Parathyroid adenoma (tissue), 2 donors: Measurements from ENCODE around the gene ACCSL.

Experiments
- H2AFZ ChIP-seq: fragments of 300-600 bp; sonication (generic); one replicate; pipeline ENCODE4 v1.7.0; 2017; ENCODE audit warnings: antibody characterized with exemption, mild to moderate bottlenecking
- H3K27ac ChIP-seq: fragments of 300-600 bp; sonication (generic); one replicate; pipeline ENCODE4 v1.7.0; 2017
- H3K27me3 ChIP-seq: fragments of 300-600 bp; sonication (generic); one replicate; pipeline ENCODE4 v1.7.0; 2017; ENCODE audit warnings: low read length; ENCODE audit not compliant: control insufficient read depth, insufficient read depth
- H3K36me3 ChIP-seq: fragments of 300-600 bp; sonication (generic); one replicate; pipeline ENCODE4 v1.7.0; 2017; ENCODE audit warnings: low read length; ENCODE audit not compliant: control insufficient read depth, insufficient read depth
- H3K4me1 ChIP-seq: fragments of 300-600 bp; sonication (generic); one replicate; pipeline ENCODE4 v1.7.0; 2017; ENCODE audit warnings: control low read depth
- H3K4me2 ChIP-seq: fragments of 300-600 bp; sonication (generic); one replicate; pipeline ENCODE4 v1.7.0; 2017; ENCODE audit warnings: low read length
- H3K4me3 ChIP-seq: fragments of 300-600 bp; sonication (generic); one replicate; pipeline ENCODE4 v1.7.0; 2017; ENCODE audit warnings: low read depth, low read length
- H3K79me2 ChIP-seq: fragments of 300-600 bp; sonication (generic); one replicate; pipeline ENCODE4 v1.7.0; 2017; ENCODE audit warnings: control low read depth
- H3K9ac ChIP-seq: fragments of 300-600 bp; sonication (generic); one replicate; pipeline ENCODE4 v1.7.0; 2017; ENCODE audit warnings: mild to moderate bottlenecking
- H3K9me3 ChIP-seq: fragments of 300-600 bp; sonication (generic); one replicate; pipeline ENCODE4 v1.7.0; 2017; ENCODE audit warnings: low read length; ENCODE audit not compliant: control insufficient read depth
- TF ChIP-seq, protein P1 (sequence below): fragments of 300-600 bp; sonication (generic); IDR thresholded peaks from one replicate; pipeline ENCODE4 v1.7.0; 2017; ENCODE audit warnings: antibody characterized with exemption, mild to moderate bottlenecking
- donor health status: primary hyperparathyroidism.

The ACCSL gene

DNA sequence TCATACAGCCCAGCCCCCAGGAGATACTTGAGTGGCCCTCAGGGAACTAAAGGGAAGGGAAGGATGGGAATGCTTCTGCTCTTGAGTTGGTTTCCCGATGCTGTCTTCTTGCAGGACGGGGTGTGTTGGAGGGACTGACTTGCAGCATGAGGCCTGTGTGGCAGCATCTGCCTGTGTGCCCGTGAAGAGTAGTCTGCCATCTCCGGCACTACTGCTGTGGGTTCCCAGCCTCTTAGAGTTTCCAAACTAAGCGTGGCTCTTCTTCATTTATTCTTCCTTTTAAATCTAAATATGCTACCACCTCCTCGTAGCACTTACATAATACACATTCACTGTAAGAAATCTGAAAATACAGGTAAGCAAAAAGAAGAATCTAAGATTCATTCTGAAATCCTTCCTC, 60.5 kb downstream of the ACCSL start:
- H3K4me2 ChIP-seq = no peak overlapping the region
- no peak overlapping the region for H3K9ac ChIP-seq
- TF ChIP-seq, protein P1, sequence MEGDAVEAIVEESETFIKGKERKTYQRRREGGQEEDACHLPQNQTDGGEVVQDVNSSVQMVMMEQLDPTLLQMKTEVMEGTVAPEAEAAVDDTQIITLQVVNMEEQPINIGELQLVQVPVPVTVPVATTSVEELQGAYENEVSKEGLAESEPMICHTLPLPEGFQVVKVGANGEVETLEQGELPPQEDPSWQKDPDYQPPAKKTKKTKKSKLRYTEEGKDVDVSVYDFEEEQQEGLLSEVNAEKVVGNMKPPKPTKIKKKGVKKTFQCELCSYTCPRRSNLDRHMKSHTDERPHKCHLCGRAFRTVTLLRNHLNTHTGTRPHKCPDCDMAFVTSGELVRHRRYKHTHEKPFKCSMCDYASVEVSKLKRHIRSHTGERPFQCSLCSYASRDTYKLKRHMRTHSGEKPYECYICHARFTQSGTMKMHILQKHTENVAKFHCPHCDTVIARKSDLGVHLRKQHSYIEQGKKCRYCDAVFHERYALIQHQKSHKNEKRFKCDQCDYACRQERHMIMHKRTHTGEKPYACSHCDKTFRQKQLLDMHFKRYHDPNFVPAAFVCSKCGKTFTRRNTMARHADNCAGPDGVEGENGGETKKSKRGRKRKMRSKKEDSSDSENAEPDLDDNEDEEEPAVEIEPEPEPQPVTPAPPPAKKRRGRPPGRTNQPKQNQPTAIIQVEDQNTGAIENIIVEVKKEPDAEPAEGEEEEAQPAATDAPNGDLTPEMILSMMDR = no peak
- no peak overlapping the region for H3K4me3 ChIP-seq
- H3K79me2 ChIP-seq = no peaks in the 10 kb centered on the region
- H3K27ac ChIP-seq = no peak overlapping the region
- H3K4me1 ChIP-seq = no peaks in the 10 kb centered on the region
- H3K9me3 ChIP-seq = no peaks in the 10 kb centered on the region
- no peaks in the 10 kb centered on the region for H3K27me3 ChIP-seq
- H2AFZ ChIP-seq = no peak overlapping the region
- no peaks in the 10 kb centered on the region for H3K36me3 ChIP-seq
